ENCODE data around the gene HUS1. TPM values are rescaled to one million over a fixed set of nuclear protein-coding genes. Genes with fewer than 3 reads are reported as not detected.

Gene HUS1
- total RNA-seq: 17.9 and 28.6 TPM in 2 replicates

GRCh38 chr7:47979145-47979831, at the start of gene HUS1:
TSS of gene HUS1 (minus strand) at chr7:47979615. CDS start at chr7:47979519, 96 bp downstream.

DNA sequence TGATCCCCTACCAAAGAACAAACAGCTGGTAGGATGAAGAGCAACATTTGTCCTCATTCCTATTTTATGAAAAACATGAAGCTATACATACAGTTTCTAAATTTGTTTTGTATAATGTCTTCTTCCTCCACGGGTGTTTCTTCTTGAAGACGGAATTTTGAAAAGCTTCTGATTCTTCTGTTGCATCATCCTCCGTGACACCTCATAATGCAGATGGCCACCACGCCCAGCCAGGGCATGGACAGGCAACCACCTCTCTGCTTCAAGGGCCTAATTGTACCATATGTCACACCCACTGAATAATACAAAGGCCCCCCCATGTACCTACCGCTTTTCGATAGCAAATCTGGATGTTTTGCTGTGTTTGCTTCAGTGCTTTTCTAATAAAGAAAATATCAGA, 49.5 kb upstream of the HUS1 start, which contains the start of gene SUN3:
Gene SUN3 (minus strand): TSS at position 170 of the 400 bp plus-strand sequence. CDS start 169 bp downstream, at position 1.

GRCh38 chr7:47948141-47948790, 31.1 kb downstream of the HUS1 start, which contains the start of gene PKD1L1:
TSS of gene PKD1L1 (minus strand) at chr7:47948466. CDS start at chr7:47948440, 26 bp downstream.

Other genes with a start within 250 kb of the HUS1 start
- under 0.01 TPM in 2 replicates for gene PKD1L1, start 31.1 kb downstream of the HUS1 start, total RNA-seq
- not detected in 2 replicates for gene SUN3, start 49.5 kb upstream of the HUS1 start, total RNA-seq
- gene C7orf57, start 55.9 kb upstream of the HUS1 start, total RNA-seq: 0.11 TPM in 1 of 2 replicates, not detected in the other
- 10.9 and 22.8 TPM in 2 replicates for gene UPP1, start 109.7 kb upstream of the HUS1 start, total RNA-seq
- gene ABCA13, start 191.8 kb upstream of the HUS1 start, total RNA-seq: 0.62 and 1.1 TPM in 2 replicates